ENCODE data around the gene THSD4.

DNA sequence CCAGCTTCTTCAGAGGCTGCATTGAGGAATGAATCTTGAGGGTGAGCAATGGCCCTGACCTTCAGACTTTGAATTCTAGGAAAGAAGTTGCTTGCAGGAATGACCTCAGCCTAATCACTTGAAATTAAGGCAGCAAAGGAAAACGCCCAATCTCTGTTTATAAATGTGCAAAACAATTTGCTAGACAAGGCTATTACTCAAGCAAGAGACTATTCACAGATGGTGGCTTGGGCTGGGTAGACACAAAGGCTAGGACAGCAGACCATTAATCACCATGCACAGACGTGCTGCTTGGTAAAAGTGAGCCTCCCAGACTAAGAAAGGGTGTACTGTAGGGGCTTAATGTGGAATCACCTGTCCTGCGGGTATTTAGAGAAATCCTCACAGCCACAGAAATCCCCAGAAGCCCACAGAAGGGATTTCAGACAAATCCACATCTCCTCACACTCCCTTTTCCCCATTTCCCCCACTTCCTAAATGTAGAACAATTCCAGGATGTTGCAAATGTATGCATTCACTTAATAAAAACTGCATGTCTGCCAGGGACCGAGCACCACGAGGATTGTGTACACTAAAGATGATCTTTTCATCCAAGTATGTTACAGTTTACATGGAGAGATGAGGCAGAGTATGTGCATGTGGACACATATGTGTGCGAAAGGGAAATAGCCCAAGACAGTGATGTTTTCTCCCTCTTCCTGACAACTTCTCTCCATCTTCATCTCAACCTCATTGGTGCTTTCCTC is 259.5 kb downstream of the THSD4 start:
- TF ChIP-seq CHD4 (IDR thresholded peaks at IDR 0.05; ENCODE audit: borderline replicate concordance) (no peak), EP300 (IDR thresholded peaks at IDR 0.05) (no peak), MYC (IDR thresholded peaks at IDR 0.05; ENCODE audit: borderline replicate concordance, low read length) (no peak), ESRRA (IDR thresholded peaks at IDR 0.05; ENCODE audit: borderline replicate concordance, low read length) (no peak), POLR2A (IDR thresholded peaks at IDR 0.05; ENCODE audit: low read length) (no peak), RCOR1 (IDR thresholded peaks at IDR 0.05; ENCODE audit: low read depth, low read length) (no peak), FOXS1 (CRISPR knock-in tag; IDR thresholded peaks at IDR 0.05) (no peak), BHLHE40 (IDR thresholded peaks at IDR 0.05; ENCODE audit: low read depth, low read length) (no peak), SREBF2 (IDR thresholded peaks at IDR 0.05) (no peak), FOSL2 (IDR thresholded peaks at IDR 0.05) (no peak), FOSL2 (CRISPR knock-in tag; IDR thresholded peaks at IDR 0.05) (no peak)
- TF ChIP-seq, protein P1, sequence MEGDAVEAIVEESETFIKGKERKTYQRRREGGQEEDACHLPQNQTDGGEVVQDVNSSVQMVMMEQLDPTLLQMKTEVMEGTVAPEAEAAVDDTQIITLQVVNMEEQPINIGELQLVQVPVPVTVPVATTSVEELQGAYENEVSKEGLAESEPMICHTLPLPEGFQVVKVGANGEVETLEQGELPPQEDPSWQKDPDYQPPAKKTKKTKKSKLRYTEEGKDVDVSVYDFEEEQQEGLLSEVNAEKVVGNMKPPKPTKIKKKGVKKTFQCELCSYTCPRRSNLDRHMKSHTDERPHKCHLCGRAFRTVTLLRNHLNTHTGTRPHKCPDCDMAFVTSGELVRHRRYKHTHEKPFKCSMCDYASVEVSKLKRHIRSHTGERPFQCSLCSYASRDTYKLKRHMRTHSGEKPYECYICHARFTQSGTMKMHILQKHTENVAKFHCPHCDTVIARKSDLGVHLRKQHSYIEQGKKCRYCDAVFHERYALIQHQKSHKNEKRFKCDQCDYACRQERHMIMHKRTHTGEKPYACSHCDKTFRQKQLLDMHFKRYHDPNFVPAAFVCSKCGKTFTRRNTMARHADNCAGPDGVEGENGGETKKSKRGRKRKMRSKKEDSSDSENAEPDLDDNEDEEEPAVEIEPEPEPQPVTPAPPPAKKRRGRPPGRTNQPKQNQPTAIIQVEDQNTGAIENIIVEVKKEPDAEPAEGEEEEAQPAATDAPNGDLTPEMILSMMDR (IDR thresholded peaks at IDR 0.05), result no peak
- TF ChIP-seq, protein P2, sequence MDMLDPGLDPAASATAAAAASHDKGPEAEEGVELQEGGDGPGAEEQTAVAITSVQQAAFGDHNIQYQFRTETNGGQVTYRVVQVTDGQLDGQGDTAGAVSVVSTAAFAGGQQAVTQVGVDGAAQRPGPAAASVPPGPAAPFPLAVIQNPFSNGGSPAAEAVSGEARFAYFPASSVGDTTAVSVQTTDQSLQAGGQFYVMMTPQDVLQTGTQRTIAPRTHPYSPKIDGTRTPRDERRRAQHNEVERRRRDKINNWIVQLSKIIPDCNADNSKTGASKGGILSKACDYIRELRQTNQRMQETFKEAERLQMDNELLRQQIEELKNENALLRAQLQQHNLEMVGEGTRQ (IDR thresholded peaks at IDR 0.05), result no peak
- TF ChIP-seq, protein P3, sequence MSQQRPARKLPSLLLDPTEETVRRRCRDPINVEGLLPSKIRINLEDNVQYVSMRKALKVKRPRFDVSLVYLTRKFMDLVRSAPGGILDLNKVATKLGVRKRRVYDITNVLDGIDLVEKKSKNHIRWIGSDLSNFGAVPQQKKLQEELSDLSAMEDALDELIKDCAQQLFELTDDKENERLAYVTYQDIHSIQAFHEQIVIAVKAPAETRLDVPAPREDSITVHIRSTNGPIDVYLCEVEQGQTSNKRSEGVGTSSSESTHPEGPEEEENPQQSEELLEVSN (IDR thresholded peaks at IDR 0.05; ENCODE audit: borderline replicate concordance, low read depth), result no peak

All from A549 (cell line).